Small intestine (tissue), 7 donors: ENCODE measurements around the gene AS3MT. TPM values are rescaled to one million over a fixed set of nuclear protein-coding genes. Genes with fewer than 3 reads are reported as not detected.
"Not testable (repeated sequence)": the region's sequence is repeated elsewhere in the genome, so short reads cannot be mapped to it uniquely, and the experiment has no call there.

ENCODE experiments used
- DNase-seq, 2 donors: peaks; one replicate each; pipeline versions ENCODE4 v3.0.0 to v3.0.0-alpha.2; 2013
- FAIRE-seq: peaks from 2 replicates; lab custom pipeline; 2012; peaks lifted over from hg19 to GRCh38; lab: Jason Lieb, UNC
- H3K27ac ChIP-seq, 3 donors: one replicate each; pipeline ENCODE4 v1.5.1; 2013; ENCODE audit warnings: low read length in 2 of 3, mild to moderate bottlenecking in 2 of 3, control low read depth in 1 of 3, inconsistent platforms in 1 of 3, low read depth in 1 of 3, moderate library complexity in 1 of 3
- H3K27me3 ChIP-seq, 3 donors: one replicate each; pipeline ENCODE4 v1.6.1; 2013; ENCODE audit warnings: low read length in 3 of 3, inconsistent platforms in 1 of 3; ENCODE audit not compliant: control insufficient read depth in 3 of 3, insufficient read depth in 3 of 3
- H3K36me3 ChIP-seq, 3 donors: one replicate each; pipeline ENCODE4 v1.6.1; 2013; ENCODE audit warnings: low read length in 3 of 3, inconsistent platforms in 1 of 3, low read depth in 1 of 3, mild to moderate bottlenecking in 1 of 3, moderate library complexity in 1 of 3; ENCODE audit not compliant: control insufficient read depth in 3 of 3, insufficient read depth in 2 of 3
- H3K4me1 ChIP-seq, 3 donors: one replicate each; pipeline ENCODE4 v1.6.1; 2013; ENCODE audit warnings: low read length in 2 of 3, inconsistent platforms in 1 of 3, low read depth in 1 of 3, mild to moderate bottlenecking in 1 of 3, moderate library complexity in 1 of 3; ENCODE audit not compliant: control insufficient read depth in 3 of 3, insufficient read depth in 2 of 3
- H3K4me3 ChIP-seq, 3 donors: one replicate each; pipeline ENCODE4 v1.5.1; 2013; ENCODE audit warnings: low read length in 3 of 3, control low read depth in 1 of 3, inconsistent platforms in 1 of 3, low read depth in 1 of 3, mild to moderate bottlenecking in 1 of 3, moderate library complexity in 1 of 3
- H3K9me3 ChIP-seq, 2 donors: one replicate each; pipeline ENCODE4 v1.6.1; 2013; ENCODE audit warnings: low read depth in 1 of 2, low read length in 1 of 2; ENCODE audit not compliant: control insufficient read depth in 2 of 2, insufficient read depth in 1 of 2
- WGBS, 3 donors: extraction: QIAGEN DNeasy Blood & Tissue Kit; methylation state at CpG; one replicate each; pipeline ENCODE4 v1.1.7; 2013; 5-methylcytosine and 5-hydroxymethylcytosine counted together
- polyA plus RNA-seq, 4 donors: library from polyadenylated mRNA; stranded (reverse) in 3 of 4; unstranded in 1 of 4; fragments of 200-250 nt in 3 of 4; fragments of 120-200 nt in 1 of 4; gene quantifications; one replicate each; pipeline versions ENCODE4 v1.2.1 to v1.2.3, GENCODE V29; 2013
- donor health status: healthy with polysubstance abuse.
- donor health status: control.
- donor health status: control.
- donor health status: Bipolar disorder and iron deficiency.
- donor health status: healthy.

The AS3MT gene
- polyA plus RNA-seq, 4 donors: 1.6 to 18.6 (median 3.7) TPM

DNA sequence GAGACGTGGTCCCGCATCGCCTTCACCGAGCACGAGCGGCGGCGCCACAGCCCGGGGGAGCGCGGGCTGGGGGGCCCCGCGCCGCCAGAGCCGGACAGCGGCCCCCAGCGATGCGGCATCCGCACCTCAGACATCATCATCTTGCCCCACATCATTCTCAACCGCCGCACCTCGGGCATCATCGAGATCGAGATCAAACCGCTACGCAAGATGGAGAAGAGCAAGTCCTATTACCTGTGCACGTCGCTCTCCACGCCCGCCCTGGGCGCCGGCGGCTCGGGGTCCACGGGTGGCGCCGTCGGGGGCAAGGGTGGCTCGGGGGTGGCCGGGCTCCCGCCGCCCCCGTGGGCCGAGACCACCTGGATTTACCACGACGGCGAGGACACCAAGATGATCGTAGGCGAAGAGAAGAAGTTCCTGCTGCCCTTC, 49.6 kb downstream of the AS3MT start:
- Histone ChIP-seq H3K4me3 (peak overlapping the region; percentile 68 to 96 (median 73)), H3K9me3 (no peaks in the 10 kb centered on the region), H3K27me3 (no peaks in the 10 kb centered on the region), H3K27ac (peak overlapping the region in 1 of 3 donors; percentile 87), H3K4me1 (peaks cover 4 to 22% (median 20%) of the 10 kb centered on the region in 3 donors), H3K36me3 (no peaks in the 10 kb centered on the region)
- FAIRE-seq: no peak
- DNase-seq: peak in 1 of 2 donors; percentile 10
- WGBS, 3 donors: 0 to 1% (median 0%) methylated on average over 40 to 49 of the region's 49 CpGs

DNA sequence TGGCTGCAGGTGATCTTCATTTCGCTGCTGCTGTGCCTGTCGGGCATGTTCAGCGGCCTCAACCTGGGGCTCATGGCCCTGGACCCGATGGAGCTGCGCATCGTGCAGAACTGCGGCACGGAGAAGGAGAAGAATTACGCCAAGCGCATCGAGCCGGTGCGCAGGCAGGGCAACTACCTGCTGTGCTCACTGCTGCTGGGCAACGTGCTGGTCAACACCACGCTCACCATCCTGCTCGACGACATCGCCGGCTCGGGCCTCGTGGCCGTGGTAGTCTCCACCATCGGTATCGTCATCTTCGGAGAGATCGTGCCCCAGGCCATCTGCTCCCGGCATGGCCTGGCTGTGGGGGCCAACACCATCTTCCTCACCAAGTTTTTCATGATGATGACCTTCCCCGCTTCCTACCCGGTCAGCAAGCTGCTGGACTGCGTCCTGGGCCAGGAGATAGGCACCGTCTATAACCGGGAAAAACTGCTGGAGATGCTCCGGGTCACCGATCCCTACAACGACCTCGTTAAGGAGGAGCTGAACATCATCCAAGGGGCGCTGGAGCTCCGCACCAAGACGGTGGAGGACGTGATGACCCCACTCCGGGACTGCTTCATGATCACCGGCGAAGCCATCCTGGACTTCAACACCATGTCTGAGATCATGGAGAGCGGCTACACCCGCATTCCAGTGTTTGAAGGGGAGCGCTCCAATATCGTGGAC, 50.1 kb downstream of the AS3MT start:
- DNase-seq (peak; percentile 29 to 59), FAIRE-seq (no peak)
- Histone ChIP-seq H3K4me1 (peaks cover 4 to 22% (median 20%) of the 10 kb centered on the region in 3 donors), H3K27ac (no peak overlapping the region), H3K4me3 (peak overlapping the region; percentile 68 to 96 (median 73)), H3K36me3 (no peaks in the 10 kb centered on the region), H3K27me3 (no peaks in the 10 kb centered on the region), H3K9me3 (no peaks in the 10 kb centered on the region)
- WGBS, 3 donors: 27 to 43% (median 42%) methylated on average over 34 to 47 of the region's 47 CpGs

DNA sequence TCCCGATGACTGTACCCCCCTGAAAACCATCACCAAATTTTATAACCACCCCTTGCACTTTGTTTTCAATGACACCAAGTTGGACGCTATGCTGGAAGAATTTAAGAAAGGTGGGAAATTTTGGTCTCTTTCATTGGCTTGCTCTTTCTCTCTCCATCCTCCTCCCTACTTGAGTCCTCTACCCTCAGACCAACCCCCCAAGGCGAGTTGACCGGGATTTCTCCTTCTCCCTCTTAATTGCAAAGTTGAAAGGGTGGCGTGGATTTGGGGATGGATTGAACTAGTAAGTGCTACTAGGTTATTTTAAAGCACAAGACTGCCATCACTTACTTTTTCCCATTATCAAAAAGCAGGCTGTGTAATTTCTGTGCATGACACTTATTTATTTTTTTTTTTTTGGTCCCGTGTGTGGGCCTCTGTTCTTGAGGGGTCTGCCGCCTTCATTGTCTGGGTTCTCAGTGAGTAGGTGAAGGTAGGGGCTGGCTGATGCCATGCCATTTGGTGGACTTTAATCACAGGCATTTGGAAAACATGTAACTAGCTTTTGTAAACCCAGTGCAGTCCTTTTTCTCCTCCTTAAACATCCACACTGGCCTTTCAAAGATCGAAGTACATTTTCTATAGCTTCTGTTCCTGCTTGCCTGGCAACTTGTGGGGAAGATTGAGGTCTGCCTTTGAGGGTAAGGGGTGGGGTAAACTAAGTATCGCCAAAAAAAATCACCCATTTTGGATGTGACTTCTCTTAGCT, 50.9 kb downstream of the AS3MT start:
- Histone ChIP-seq H3K4me3 (peak overlapping the region in 2 of 3 donors; percentile 68 to 96), H3K9me3 (no peaks in the 10 kb centered on the region), H3K36me3 (no peaks in the 10 kb centered on the region), H3K4me1 (peaks cover 4 to 22% (median 20%) of the 10 kb centered on the region in 3 donors), H3K27ac (no peak overlapping the region), H3K27me3 (no peaks in the 10 kb centered on the region)
- 37 to 56% (median 43%) methylated on average over 9 of the region's 9 CpGs for WGBS, 3 donors
- DNase-seq: peak; percentile 33 to 39
- no peak for FAIRE-seq

DNA sequence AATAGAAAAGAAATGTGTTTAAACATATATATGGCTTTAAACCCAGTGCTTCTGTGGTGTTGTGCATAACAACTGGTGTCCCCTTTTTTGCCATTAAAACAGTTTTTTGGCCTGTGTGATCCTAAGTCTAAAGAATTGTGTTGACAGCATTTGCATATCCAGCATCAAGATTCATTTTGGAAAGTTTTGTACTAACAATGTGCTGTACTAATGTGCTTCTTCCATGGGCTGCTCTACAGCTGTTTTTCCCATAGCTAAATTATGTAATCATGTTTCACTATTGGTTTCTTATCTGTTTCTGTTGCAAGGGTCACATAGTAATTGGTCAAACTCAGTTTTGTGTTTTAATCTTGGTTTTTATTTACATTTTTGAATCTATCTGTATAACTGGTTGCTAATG, 54.3 kb downstream of the AS3MT start:
- Histone ChIP-seq H3K4me3 (no peak overlapping the region), H3K9me3 (peaks cover 0 to 6% of the 10 kb centered on the region in 2 donors), H3K27me3 (no peaks in the 10 kb centered on the region), H3K36me3 (peaks cover 1 to 11% (median 3%) of the 10 kb centered on the region in 3 donors), H3K27ac (no peak overlapping the region), H3K4me1 (peaks cover 4 to 20% (median 17%) of the 10 kb centered on the region in 3 donors)
- DNase-seq (no peak), FAIRE-seq (no peak)

DNA sequence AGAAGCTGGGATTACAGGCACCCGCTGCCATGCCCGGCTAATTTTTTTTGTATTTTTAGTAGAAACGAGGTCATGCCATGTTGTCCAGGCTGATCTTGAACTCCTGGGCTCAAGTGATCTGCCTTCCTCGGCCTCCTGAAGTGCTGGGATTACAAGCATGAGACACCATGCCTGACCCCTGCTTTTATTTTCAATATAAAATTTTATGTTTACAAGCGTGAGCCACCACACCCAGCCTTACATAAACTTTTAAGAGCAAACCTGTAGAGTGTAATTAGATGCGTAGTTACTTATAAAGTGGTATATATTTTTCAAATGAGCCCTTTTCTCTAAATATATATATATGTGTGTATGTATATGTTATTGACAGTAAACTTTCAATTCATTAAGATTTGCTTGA, 57.6 kb downstream of the AS3MT start:
- Histone ChIP-seq H3K9me3 (peaks cover 0 to 13% of the 10 kb centered on the region in 2 donors), H3K4me3 (no peak overlapping the region), H3K27ac (no peak overlapping the region), H3K4me1 (peaks cover 2 to 9% (median 7%) of the 10 kb centered on the region in 3 donors), H3K27me3 (no peaks in the 10 kb centered on the region), H3K36me3 (peaks cover 1 to 15% (median 3%) of the 10 kb centered on the region in 3 donors)
- no peak for FAIRE-seq
- DNase-seq: no peak
- WGBS, 3 donors: 91 to 93% (median 91%) methylated on average over 6 of the region's 6 CpGs

DNA sequence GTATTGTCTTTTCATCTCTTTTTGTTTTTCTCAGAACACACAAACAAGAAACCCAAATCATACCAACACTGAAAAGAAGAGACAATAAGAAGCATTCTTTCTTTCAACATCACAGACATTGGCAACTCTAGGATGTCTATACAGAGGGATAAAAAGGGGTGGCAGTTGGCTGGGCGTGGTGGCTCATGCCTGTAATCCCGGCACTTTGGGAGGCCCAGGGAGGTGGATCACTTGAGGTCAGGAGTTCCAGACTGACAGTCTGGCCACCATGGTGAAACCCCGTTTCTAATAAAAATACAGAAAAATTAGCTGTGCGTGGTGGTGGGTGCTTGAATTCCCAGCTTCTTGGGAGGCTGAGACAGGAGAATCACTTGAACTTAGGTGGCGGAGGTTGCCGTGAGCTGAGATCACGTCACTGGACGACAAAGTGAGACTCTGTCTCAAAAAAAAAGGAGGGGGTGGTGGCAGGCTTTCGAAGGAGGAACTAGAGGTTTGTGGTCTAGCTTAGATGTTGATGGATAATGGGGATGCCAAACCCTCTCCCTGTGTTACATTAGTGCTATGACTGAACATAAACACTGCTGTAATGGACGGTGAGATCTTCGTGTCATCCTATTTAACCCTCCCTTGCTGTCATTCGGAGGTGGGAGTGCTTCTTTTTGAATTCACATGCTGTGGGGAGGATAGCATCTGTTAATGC, 58.2 kb downstream of the AS3MT start:
- Histone ChIP-seq H3K9me3 (peaks cover 0 to 15% of the 10 kb centered on the region in 2 donors), H3K27me3 (no peaks in the 10 kb centered on the region), H3K4me3 (no peak overlapping the region), H3K27ac (no peak overlapping the region), H3K36me3 (peaks cover 1 to 15% (median 3%) of the 10 kb centered on the region in 3 donors), H3K4me1 (peaks cover 2 to 9% (median 7%) of the 10 kb centered on the region in 3 donors)
- no peak for FAIRE-seq
- WGBS, 3 donors: 78 to 96% (median 88%) methylated on average over 12 of the region's 12 CpGs
- DNase-seq: no peak

DNA sequence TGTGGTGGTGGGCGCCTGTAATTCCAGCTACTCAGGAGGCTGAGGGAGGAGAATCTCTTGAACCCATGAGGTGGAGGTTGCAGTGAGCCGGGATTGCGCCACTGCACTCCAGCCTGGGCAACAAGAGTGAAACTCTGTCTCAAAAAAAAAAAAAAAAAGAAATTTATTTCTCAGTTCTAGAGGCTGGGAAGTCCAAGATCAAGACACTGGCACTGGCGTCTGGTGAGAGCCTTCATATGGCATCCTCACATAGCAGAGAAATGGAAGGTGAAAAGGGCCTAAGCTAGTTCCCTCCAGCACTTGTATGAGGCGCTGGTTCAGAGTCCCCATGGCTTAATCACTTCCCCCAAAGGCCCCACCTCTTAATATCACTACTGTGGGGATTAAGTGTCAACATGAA, 59.2 kb downstream of the AS3MT start:
- FAIRE-seq: not testable (repeated sequence)

DNA sequence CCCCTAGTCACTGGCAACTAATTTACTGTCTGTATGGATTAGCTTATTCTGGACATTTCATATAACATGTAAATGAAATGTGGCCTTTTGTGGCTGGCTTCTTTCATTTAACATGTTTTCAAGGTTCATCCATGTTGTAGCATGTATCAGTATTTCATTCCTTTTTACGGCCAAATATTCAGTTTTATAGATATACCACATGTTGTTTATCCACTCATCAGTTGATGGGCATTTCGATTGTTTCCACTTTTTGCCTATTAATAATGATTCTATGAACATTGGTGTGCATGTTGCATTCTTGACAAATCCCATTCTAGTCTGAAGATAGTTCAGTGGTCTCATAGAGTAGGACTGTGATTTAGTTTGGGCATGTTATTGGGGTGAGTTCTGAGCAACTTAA, 61.5 kb downstream of the AS3MT start:
- H3K27ac ChIP-seq: no peak overlapping the region
- peaks cover 1 to 17% (median 3%) of the 10 kb centered on the region in 3 donors for H3K36me3 ChIP-seq
- no peak for FAIRE-seq
- WGBS, 3 donors: 89 to 100% (median 93%) methylated on average over 2 of the region's 2 CpGs
- no peaks in the 10 kb centered on the region for H3K27me3 ChIP-seq
- peaks cover 0 to 15% of the 10 kb centered on the region in 2 donors for H3K9me3 ChIP-seq
- H3K4me1 ChIP-seq: no peaks in the 10 kb centered on the region
- H3K4me3 ChIP-seq: no peak overlapping the region
- DNase-seq: no peak

More for the DNA sequence above, 59.2 kb downstream of the AS3MT start:
- Histone ChIP-seq H3K36me3 (peaks cover 1 to 15% (median 3%) of the 10 kb centered on the region in 3 donors), H3K9me3 (peaks cover 0 to 15% of the 10 kb centered on the region in 2 donors)
- H3K4me3 ChIP-seq, H3K27ac ChIP-seq, DNase-seq, H3K4me1 ChIP-seq, H3K27me3 ChIP-seq: not testable (repeated sequence)
- 97 to 100% (median 97%) methylated on average over 5 of the region's 5 CpGs for WGBS, 3 donors
